A172 (cell line): ENCODE data around the gene SLFN13. TPM values are rescaled to one million over a fixed set of nuclear protein-coding genes. Genes with fewer than 3 reads are reported as not detected.
"Not testable (repeated sequence)": the region's sequence is repeated elsewhere in the genome, so short reads cannot be mapped to it uniquely, and the experiment has no call there.

Source experiments
- DNase-seq: peaks from one replicate; pipeline ENCODE4 v3.0.0-alpha.2; 2015; ENCODE audit warnings: low spot score
- total RNA-seq: library from RNA; depleted of rRNA; stranded (reverse); fragments of >200 nt; shearing (Covaris generic); gene quantifications from 2 replicates; pipeline ENCODE4 v1.2.3, GENCODE V29; 2014; rRNA removed

The SLFN13 gene, protein sequence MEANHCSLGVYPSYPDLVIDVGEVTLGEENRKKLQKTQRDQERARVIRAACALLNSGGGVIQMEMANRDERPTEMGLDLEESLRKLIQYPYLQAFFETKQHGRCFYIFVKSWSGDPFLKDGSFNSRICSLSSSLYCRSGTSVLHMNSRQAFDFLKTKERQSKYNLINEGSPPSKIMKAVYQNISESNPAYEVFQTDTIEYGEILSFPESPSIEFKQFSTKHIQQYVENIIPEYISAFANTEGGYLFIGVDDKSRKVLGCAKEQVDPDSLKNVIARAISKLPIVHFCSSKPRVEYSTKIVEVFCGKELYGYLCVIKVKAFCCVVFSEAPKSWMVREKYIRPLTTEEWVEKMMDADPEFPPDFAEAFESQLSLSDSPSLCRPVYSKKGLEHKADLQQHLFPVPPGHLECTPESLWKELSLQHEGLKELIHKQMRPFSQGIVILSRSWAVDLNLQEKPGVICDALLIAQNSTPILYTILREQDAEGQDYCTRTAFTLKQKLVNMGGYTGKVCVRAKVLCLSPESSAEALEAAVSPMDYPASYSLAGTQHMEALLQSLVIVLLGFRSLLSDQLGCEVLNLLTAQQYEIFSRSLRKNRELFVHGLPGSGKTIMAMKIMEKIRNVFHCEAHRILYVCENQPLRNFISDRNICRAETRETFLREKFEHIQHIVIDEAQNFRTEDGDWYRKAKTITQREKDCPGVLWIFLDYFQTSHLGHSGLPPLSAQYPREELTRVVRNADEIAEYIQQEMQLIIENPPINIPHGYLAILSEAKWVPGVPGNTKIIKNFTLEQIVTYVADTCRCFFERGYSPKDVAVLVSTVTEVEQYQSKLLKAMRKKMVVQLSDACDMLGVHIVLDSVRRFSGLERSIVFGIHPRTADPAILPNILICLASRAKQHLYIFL
- 0.52 and 0.84 TPM in 2 replicates for total RNA-seq

DNA sequence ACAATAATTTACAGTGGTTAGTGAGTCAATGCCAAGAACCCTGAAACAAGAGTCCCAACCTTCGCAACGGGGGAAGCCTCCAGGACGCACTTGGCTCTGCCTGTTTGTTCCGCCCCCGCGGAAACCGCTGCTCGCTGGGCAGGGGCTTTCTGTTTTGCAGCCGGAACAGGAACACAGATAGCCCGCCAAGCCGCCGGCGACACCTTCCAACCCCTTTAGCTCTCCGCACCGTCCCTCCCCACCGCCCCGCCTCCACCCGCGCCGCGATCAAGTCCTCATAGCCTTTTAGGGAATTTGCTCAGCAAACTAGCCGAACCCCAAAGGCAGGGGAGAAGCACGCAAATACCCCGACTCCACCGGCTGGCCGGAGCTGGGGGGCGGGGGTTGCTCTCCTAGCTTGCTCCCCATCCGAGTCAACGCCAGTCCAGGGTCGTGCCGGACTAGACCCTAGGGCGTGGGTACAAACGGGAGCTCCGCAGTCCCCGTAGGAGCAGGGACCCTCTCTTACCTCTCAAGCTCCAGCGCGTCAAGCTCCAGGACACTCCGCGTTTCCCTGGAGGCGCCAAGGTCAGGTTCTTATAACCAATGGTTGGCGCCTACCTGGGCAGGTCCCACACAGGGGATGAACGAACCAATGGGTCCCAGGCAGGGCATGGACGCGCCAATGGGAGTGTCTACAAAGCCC, at the start of gene SLFN13:
Gene SLFN13 (minus strand): TSS at position 553 of the 685 bp plus-strand sequence. CDS start 3,086 bp downstream, outside the sequence.
- no peak for DNase-seq

DNA sequence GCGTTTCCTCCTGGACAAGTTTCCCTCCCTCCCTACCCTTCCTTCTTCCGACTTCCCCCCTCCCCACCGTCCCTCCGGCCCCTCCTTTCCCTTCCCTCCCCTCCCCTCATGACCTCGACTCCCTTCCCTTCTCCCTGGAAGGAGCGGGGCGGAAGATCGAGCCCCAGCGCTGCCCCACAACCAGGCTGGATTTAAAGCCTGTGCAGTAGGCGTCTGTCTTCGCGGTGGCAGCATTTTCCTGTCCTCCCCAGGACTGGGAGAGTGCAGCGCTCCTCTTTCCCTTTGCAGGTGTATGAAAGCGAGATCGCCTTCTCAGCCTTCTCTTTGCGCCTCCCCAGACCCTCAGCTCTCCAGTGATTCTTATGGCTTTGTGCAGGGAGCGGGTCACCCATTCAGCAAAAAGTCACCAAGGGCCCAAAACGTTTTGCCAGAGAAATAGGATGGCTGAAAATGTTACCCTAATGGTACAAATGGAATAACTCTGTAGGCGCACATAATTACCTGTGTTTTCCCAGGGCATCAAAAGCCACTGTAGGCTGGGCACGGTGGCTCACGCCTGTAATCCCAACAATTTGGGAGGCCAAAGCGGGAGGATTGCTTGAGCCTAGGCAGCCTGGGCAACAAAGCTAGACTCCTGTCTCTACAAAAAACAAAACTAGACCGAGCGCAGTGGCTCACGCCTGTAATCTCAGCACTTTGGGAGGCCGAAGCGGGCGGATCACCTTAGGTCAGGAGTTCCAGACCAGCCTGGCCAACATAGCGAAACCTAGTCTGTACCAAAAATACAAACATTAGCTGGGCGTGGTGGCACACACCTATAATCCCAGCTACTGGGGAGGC, 48.1 kb upstream of the SLFN13 start:
- DNase-seq: no peak

DNA sequence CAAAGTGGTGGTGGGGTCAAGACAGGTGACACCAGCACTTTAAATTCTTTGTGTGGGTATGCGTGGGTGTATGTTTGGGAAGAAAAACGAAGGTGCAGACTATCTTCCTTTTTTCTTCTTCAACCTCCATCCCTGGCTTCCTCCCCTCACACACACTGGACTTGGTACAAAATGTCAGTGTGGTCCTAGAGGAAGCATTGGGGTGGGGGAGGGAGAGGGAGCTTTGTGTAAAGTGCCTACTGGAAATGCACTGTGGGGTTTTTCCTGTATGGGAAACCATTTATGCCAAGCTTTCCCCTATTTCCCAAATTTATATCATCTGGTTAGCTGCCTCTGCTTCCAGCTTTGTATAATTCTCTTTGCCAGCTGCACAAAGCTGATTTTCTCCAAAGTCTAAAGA, 44.5 kb upstream of the SLFN13 start:
- no peak for DNase-seq

DNA sequence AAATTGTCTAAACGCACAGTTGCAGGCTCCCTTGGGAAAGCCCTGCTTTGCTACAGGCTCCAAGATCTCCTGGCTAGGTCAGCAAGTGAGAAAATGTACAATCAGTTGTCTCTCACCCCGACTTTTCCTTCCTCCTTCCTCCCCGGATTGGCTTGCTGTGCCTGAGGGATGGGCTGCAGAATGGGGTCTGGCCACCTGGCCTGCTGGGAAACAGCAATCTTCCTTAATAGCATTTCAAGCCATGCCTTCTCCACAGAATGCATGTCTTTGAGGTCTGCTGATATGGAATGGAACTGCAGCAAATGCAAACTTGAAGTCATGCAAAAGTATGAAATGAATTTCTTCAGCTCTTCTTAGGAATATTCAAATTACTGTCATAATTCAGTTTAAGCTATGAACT, 42.9 kb upstream of the SLFN13 start:
- DNase-seq: no peak

DNA sequence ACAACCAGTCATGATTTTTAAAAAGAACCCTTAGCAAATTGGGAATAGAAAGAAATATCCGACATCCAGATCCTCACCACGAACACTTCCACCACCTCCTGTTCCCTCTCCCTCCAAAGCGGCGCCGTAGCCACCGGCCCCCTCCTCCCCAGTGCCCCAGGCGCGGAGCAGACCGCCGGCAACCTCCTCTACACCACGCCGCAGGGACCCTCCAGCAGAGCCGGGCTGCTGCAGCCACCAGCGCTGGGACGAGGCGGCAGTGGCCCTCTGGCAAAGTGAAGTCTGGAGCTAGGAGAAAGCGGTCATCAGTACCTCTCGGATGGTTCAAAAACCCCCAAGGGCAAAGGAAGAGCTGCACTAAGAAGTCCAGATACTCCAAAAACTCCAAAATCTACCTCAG, 41.4 kb upstream of the SLFN13 start:
- no peak for DNase-seq

DNA sequence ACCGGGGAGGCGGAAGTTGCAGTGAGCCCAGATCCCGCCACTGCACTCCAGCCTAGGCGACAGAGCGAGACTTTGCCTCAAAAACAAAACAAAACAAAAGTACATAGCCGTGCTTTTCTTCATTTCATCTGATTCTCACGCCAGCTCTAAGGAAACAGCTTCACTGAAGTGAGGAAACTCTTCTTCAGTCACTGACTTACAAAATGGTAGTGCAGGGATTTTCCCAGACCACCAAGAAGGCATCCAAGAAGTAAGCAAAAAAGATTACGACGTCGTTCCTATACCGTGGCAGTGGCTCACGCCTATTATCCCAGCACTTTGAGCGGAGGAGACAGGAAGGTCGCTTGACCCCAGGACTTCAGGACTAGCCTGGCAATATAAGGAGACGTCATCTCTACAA, 40.4 kb upstream of the SLFN13 start:
- no peak for DNase-seq

DNA sequence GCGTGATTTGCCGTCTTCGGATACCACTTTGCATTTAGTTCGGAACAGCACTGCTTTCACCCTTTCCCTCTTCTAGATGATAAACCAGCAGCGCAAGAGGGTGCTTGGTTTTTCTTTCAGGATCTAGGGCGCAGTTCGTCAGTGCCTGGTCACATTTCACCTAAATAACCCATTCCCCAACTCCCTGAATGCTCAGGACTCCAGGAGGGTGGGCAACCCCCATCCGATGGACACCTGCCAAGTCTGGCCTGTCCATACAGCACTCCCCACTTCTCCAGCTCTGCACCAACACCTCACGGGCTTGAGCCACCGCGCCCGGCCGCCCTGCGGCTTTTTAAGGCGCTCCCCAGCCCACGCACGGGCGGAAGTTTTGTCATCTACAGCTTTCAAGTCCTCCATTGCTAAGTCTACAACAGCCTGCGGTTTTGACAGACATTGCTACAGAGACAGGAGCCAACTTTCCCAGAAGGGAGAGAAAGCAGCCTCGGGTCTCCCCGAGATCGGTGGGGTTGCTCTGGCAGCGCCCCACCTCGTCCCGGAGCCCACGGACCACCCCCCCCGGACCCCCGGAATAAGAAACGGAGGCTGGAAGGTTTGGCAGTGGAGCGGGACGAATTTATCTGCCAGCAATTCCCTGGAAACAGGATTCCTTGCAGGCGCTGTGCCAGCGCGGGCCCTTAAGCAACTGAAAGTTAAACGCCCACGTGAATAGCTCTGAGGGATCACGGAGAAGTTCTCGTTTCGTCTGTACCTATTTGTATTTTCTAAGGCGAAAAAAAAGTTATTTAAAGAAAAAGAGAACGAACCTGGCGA, 38.6 kb upstream of the SLFN13 start:
- DNase-seq: peak; percentile 14

DNA sequence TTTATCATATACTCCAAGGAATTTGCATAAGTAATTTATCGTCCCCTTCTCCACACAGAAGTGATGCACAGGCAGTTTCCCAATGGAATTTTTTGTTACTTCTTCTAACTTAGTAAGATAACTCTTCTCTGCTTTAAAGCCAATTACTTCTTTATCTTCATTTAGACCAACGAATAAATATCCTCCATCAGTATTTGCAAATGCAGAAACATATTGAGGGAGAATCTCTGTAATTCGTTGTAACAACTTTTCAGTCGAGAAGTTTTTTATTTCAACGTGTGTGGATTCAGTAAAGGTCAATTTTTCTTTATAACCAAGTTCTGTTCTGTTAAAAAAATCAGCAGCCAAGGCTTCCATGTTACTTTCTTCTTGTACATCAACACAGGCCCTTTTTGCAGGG, 30.7 kb upstream of the SLFN13 start:
- no peak for DNase-seq

DNA sequence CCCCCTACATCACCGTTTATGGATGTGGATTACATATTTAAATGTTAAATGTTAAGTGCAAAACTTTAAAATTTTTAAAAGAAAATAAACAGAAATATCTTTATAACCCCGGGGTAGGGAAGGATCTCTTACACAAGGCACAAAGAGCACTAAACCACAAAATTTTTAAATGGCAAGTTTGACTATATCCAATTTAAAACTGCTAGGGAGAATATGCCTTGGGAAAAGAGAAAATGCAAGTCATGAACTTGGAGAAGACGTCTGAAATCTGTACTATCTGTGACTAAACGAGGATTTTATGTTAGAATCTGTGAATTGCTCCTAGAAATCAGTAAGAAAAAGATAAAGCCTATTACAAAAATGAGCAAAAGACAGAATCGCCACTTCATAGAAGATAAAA, 28.7 kb upstream of the SLFN13 start:
- DNase-seq: no peak

DNA sequence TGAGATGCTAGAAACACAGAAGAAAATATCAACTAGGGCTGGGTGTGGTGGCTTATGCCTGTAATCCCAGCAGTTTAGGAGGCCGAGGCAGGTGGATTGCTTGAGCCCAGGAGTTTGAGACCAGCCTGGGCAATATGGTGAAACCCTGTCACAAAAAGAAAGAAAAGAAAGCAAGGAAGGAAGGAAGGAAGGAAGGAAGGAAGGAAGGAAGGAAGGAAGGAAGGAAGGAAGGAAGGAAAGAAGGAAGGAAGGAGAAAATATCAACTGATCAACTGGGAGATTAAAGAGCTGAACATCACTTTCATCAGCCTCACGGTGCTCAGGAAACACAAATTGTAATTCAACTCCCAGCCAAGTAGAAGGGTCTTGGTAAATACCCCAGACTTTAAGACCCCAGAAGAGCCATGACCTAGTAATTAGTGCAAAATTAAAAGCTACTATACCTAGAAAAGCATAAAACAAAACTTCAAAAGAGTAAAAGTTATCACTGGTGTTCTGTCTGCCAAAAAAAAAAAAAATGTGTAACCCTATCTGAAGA, 27.8 kb upstream of the SLFN13 start:
- no peak for DNase-seq

DNA sequence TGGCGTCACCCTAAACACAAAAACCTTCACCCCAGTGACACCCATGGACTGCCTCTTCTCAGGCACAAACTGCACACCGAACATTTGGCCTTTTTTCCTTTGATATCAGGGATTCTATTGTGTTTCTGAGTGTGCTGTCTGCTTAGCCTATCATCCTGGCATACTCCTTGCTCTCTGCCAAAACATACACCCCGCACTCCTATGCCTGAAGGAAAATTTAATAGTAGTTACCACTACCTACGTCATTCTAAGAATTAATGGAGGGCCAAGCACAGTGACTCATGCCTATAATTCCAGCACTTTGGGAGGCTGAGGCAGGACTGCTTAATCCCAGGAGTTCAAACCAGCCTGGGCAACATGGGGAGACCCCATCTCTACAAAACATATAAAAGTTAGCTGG, 19.9 kb upstream of the SLFN13 start:
- no peak for DNase-seq

DNA sequence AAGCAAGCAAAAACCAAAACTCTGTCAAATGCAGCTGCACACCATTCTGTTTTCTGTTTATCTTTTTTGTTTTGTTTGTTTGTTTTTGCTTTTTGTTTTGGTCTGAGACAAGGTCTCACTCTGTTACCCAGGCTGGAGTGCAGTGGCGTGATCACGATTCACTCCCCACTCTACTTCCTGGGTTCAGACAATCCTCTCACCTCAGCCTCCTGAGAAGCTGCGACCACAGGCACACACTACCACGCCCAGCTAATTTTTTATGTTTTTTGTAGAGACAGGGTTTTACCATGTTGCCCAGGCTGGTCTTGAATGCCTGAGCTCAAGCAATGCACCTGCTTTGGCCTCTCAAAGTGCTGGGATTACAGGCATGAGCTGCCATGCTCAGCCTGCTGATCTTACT, 19.3 kb upstream of the SLFN13 start:
- no peak for DNase-seq

DNA sequence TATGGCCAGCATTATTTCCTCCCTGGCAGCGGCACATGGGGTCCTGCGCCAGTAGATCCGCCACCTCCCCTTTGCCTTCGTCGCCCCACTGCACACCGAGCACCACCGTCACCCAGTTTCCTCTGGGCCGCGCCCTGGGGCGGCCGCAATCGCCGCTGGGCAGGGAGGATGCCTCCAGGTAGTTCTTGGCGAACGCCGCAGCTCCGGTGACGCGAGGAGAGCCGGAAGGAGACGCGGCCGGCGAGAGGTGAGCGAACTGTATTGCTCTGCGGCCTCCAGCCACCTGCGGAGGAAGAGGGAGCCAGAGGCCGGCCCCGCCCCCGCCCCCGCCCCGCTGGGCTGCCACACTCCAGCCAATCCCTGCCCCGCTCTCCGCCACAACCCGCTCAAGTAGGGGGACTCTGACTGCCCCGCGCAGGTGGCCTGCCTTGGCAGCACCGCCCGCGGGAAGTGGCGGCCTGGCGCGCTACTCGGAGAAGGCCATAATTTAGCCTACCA, 11.8 kb upstream of the SLFN13 start:
- DNase-seq: peak; percentile 43

DNA sequence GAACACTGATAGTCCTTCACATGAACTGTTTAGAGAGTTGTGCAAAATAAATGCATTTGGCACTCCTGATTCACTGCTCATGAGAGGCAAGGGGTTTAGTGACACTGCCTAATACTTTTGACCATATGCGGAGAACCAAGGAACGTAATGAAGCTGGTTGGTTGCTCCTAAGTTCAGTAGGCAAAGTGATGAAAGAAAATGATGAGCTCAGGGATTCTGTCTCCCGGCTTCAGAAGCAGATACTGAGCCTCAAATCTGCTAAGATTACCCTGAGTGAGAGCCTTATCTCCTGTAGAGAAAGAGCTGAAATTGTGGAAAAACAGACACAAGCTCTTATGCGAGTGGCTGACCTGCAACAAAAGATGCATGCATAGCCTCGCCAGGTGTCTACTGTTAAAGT, 5.5 kb upstream of the SLFN13 start:
- DNase-seq: not testable (repeated sequence)

DNA sequence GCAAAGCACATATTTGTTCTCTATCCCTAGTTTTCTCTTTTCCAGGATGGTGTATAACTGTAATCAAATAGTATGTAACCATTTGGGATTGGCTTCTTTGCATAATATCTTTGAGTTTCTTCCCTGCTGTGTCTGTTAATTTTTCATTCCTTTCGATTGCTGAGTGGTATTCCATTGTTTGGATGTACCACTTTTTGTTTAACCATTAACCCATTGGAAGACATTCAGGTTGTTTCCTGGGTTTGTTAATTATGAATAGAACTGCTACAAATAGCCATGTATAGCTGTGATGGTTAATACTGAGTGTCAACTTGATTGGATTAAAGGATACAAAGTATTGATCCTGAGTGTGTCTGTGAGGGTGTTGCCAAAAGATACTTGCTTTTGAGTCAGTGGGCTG, 4.6 kb upstream of the SLFN13 start:
- DNase-seq: no peak

DNA sequence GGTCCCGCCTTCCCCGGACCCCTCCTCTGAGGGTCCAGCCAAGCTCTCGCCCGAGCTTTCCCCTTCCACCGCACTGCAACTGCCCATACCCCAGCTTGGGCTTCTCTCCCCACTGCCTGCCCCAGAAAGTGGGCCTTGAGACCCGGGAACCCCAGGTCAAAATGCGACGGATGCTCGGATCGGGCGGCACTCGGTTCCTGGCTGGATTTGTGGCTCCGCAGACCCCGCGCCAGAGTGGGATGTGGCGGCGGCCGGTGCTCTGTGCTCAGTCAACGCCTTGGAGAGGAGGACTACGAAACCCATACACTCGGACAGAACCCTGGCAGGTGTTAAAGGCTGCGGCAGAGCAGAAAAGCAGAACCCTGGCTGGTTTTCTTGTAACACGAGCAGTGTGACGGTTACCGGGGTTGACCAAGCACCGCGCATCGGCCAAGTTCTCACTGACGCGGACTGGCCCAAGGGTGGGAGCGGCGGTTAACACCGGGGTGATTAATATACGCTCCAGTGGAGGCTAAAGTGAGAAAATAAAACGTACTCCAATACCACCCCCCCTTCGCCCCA, 885 bp upstream of the SLFN13 start:
- DNase-seq: no peak

DNA sequence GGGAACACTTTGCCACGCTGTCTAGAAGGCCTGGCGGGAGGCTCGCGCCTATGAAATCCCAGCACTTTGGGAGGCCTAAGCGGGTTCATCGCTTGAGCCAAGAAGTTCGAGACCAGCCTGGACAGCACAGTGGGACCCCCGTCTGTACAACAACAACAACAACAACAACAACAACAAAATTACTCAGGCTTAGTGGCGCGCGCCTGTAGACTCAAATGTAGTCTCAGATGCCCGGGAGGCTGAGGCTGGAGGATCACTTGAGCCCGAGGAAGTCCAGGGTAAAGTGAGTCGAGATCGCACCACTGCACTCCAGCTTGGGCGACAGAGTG, 297 bp upstream of the SLFN13 start:
- DNase-seq: no peak

DNA sequence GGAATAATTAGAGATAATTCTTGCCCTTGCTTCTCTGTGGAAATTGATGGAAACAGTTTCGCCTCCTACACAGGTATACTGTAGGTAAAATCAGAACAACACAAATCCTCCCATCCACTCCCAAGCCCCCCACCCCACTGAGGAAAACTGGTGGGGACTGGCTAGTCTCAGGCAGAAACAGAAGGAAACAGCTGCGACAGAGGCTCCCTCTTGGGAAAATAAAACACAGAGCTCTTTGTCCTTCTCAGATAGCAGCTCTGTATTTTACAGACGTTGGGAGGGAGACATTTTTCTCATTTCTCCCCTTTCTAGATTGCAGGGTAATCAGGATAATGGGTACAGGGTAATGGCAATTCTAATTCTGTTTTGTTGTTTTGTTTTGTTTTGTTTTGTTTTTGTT, 1.1 kb downstream of the SLFN13 start:
- no peak for DNase-seq

DNA sequence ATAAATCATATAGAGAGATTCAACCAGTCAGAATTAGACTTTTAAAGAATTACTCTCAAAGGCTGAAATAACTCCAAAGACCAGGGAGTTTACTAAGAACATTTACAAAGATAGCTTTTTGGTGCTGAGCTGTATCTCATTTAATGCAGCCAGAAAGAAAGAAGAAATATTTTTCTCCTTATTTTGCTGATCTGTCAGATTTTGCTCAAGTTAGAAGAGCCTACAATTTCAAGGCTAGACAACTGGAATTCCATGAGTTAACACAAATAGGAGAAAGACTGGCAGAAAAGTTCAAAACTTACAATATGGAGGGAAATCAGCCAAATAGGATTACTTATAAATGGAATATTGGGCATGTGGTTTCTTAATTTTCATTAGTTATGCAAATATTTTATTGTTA, 10.1 kb downstream of the SLFN13 start:
- no peak for DNase-seq
